GM12878 (cell line): Measurements from ENCODE around the gene MAB21L4. TPM values are rescaled to one million over a fixed set of nuclear protein-coding genes. Genes with fewer than 3 reads are reported as not detected.

Experiments used
- ATAC-seq: fragments of 200-7000 bp; cut with Tn5 transposase; 3 replicates; pipeline ENCODE4 v1.9.1; 2020; ENCODE audit warnings: mild to moderate bottlenecking, moderate library complexity
- BruUV-seq: library from RNA; stranded (reverse); fragments of 400-500 nt; replicated peaks from 2 replicates; lab custom pipeline; 2021; lab: Mats Ljungman, UMichigan
- CTCF ChIA-PET: fragments of 300-600 bp; sonication (Branson Sonifier 250); formaldehyde crosslinking; extraction: SDS; loops from one replicate; lab custom pipeline; 2021; ENCODE audit warnings: inconsistent platforms; lab: Yijun Ruan, JAX
- POLR2A ChIA-PET: fragments of 350-600 bp; formaldehyde crosslinking; extraction: SDS; loops from one replicate; lab custom pipeline; 2021; ENCODE audit warnings: inconsistent platforms; lab: Charles Lee
- RAD21 ChIA-PET: fragments of 300-600 bp; sonication (Branson Sonifier 250); formaldehyde crosslinking; loops from one replicate; lab custom pipeline; 2023; ENCODE audit warnings: antibody characterized with exemption; ENCODE audit not compliant: unreplicated experiment; lab: Charles Lee
- SMC1A ChIA-PET: fragments of 300-600 bp; sonication (Branson Sonifier 250); formaldehyde crosslinking; loops from one replicate; lab custom pipeline; 2023; ENCODE audit not compliant: unreplicated experiment, uncharacterized antibody; lab: Charles Lee
- DNase-seq: peaks from one replicate; pipeline ENCODE4 v3.0.0-alpha.2; 2011; ENCODE audit warnings: low read depth, low spot score
- FAIRE-seq: peaks from 3 replicates; lab custom pipeline; 2011; peaks lifted over from hg19 to GRCh38; lab: Jason Lieb, UNC
- H2AFZ ChIP-seq: 2 replicates; pipeline ENCODE4 v1.6.0; 2011; ENCODE audit warnings: low read depth, low read length, control low read depth; ENCODE audit not compliant: control insufficient read depth
- H3K27ac ChIP-seq: 2 replicates; pipeline ENCODE4 v1.5.1; 2011; ENCODE audit warnings: control low read depth; ENCODE audit not compliant: control insufficient read depth, insufficient read depth
- H3K27me3 ChIP-seq, 2 experiments: replicated peaks in 1 of 2; 2 replicates each; pipeline versions ENCODE4 v1.6.0 to v1.6.1; 2011; ENCODE audit warnings: low read length in 1 of 2; ENCODE audit not compliant: control insufficient read depth in 2 of 2, insufficient read depth in 2 of 2
- H3K36me3 ChIP-seq, 2 experiments: 2 replicates each; pipeline ENCODE4 v1.5.1; 2011; ENCODE audit warnings: low read length in 1 of 2; ENCODE audit not compliant: control insufficient read depth in 2 of 2, insufficient read depth in 2 of 2
- H3K4me1 ChIP-seq: 2 replicates; pipeline ENCODE4 v1.6.1; 2011; ENCODE audit warnings: mild to moderate bottlenecking, low read length, moderate library complexity, mixed read lengths; ENCODE audit not compliant: control insufficient read depth, insufficient read depth
- H3K4me2 ChIP-seq: 2 replicates; pipeline ENCODE4 v1.6.0; 2011; ENCODE audit warnings: control low read depth; ENCODE audit not compliant: control insufficient read depth, insufficient read depth
- H3K4me3 ChIP-seq: fragments of 200-600 bp; sonication (generic); 2 replicates; pipeline ENCODE4 v1.5.1; 2016
- H3K79me2 ChIP-seq: 2 replicates; pipeline ENCODE4 v1.6.0; 2011; ENCODE audit warnings: low read length; ENCODE audit not compliant: control insufficient read depth, insufficient read depth
- H3K9ac ChIP-seq: 2 replicates; pipeline ENCODE4 v1.8.0; 2011; ENCODE audit warnings: low read length, control low read depth, mixed read lengths; ENCODE audit not compliant: control insufficient read depth, insufficient read depth
- H3K9me3 ChIP-seq: replicated peaks from 3 replicates; pipeline ENCODE4 v1.5.1; 2011; ENCODE audit warnings: mild to moderate bottlenecking, low read length; ENCODE audit not compliant: control insufficient read depth, insufficient read depth
- H4K20me1 ChIP-seq: 2 replicates; pipeline ENCODE4 v1.6.0; 2011; ENCODE audit not compliant: control insufficient read depth, insufficient read depth
- ATF7 ChIP-seq: fragments of 450-650 bp; IDR thresholded peaks from 2 replicates; pipeline ENCODE4 v1.6.1; 2016; ENCODE audit warnings: low read depth, mild to moderate bottlenecking
- CBFB ChIP-seq: IDR thresholded peaks from 2 replicates; pipeline ENCODE4 v1.6.1; 2016; ENCODE audit warnings: antibody characterized with exemption, low read depth
- CEBPB ChIP-seq, 2 experiments: fragments of 150-350 bp in 1 of 2; IDR thresholded peaks; 2 replicates each; pipeline ENCODE4 v1.6.1; 2012 to 2014; ENCODE audit warnings: low read depth in 2 of 2, low read length in 2 of 2, borderline replicate concordance in 1 of 2, inconsistent platforms in 1 of 2
- DPF2 ChIP-seq: fragments of 450-650 bp; IDR thresholded peaks from 2 replicates; pipeline ENCODE4 v1.6.1; 2017; ENCODE audit warnings: mild to moderate bottlenecking
- IKZF1 ChIP-seq: fragments of 450-650 bp; conservative IDR thresholded peaks from 2 replicates; pipeline ENCODE4 v1.6.1; 2017; ENCODE audit warnings: antibody characterized with exemption, mild to moderate bottlenecking
- IRF4 ChIP-seq: IDR thresholded peaks from 2 replicates; pipeline ENCODE4 v1.6.1; 2011; ENCODE audit warnings: low read depth, low read length
- MEF2A ChIP-seq: IDR thresholded peaks from 2 replicates; pipeline ENCODE4 v1.6.1; 2011; ENCODE audit warnings: low read depth, mild to moderate bottlenecking, low read length, moderate library complexity; ENCODE audit not compliant: insufficient read depth
- MTA3 ChIP-seq: IDR thresholded peaks from 2 replicates; pipeline ENCODE4 v1.6.1; 2012; ENCODE audit warnings: low read length, inconsistent platforms, borderline replicate concordance
- MXI1 ChIP-seq: fragments of 150-350 bp; IDR thresholded peaks from 2 replicates; pipeline ENCODE4 v1.6.1; 2011; ENCODE audit warnings: low read depth, mild to moderate bottlenecking, inconsistent platforms, low read length, improper control_type of control experiment
- NR2C1 ChIP-seq: fragments of 450-650 bp; IDR thresholded peaks from 2 replicates; pipeline ENCODE4 v1.6.1; 2017; ENCODE audit warnings: antibody characterized with exemption, mild to moderate bottlenecking, moderate library complexity
- RELA ChIP-seq: fragments of 450-650 bp; IDR thresholded peaks from 2 replicates; pipeline ENCODE4 v1.8.0; 2014; ENCODE audit warnings: borderline replicate concordance; ENCODE audit not compliant: partially characterized antibody
- SUPT20H ChIP-seq: IDR thresholded peaks from 2 replicates; pipeline ENCODE4 v1.6.1; 2011; ENCODE audit warnings: low read depth, mild to moderate bottlenecking, low read length, moderate library complexity, borderline replicate concordance; ENCODE audit not compliant: control insufficient read depth
- TARDBP ChIP-seq: IDR thresholded peaks from 2 replicates; pipeline ENCODE4 v1.6.1; 2016; ENCODE audit warnings: borderline replicate concordance
- TCF12 ChIP-seq: IDR thresholded peaks from 2 replicates; pipeline ENCODE4 v1.6.1; 2011; ENCODE audit warnings: low read depth, mild to moderate bottlenecking, low read length
- ZBTB33 ChIP-seq: fragments of 450-650 bp; IDR thresholded peaks from 2 replicates; pipeline ENCODE4 v1.6.1; 2017; ENCODE audit warnings: mild to moderate bottlenecking
- ZNF217 ChIP-seq: fragments of 450-650 bp; IDR thresholded peaks from 2 replicates; pipeline ENCODE4 v1.6.1; 2017; ENCODE audit warnings: antibody characterized with exemption, mild to moderate bottlenecking
- WGBS: methylation state at CpG from one replicate; pipeline ENCODE4 v1.1.6; 2016; ENCODE audit warnings: low lambda C conversion rate; ENCODE audit not compliant: insufficient replicate concordance, insufficient coverage; ENCODE audit errors: missing lambda C conversion rate; 5-methylcytosine and 5-hydroxymethylcytosine counted together
- in situ Hi-C: fragments of 300-500 bp; cut with MboI; formaldehyde crosslinking; loops from 9 replicates; pipeline ENCODE4 v1.14.3; 2018; ENCODE audit warnings: mixed read lengths
- intact Hi-C: fragments of 100-400 bp; cut with micrococcal nuclease; formaldehyde crosslinking; loops from one replicate; pipeline ENCODE4 v1.14.2; 2022; ENCODE audit not compliant: unreplicated experiment
- polyA plus RNA-seq, 11 experiments: library from polyadenylated mRNA; depleted of rRNA in 4 of 11; unstranded in 6 of 11; stranded (reverse) in 5 of 11; fragments of >200 nt; fragmentation: Nextera tagmentation in 4 of 11; fragmentation: Illumina TruSeq in 1 of 11; extraction: Ambion mirVana in 4 of 11; extraction: Trizol in 1 of 11; gene quantifications; 1 replicate in 1 of 11; 2 replicates in 10 of 11; pipeline versions ENCODE4 v1.2.1 to v1.2.3, GENCODE V29; 2011 to 2016; ENCODE audit warnings: inconsistent platforms in 2 of 11, missing spikeins in 2 of 11, low read depth in 1 of 11
- total RNA-seq, 4 experiments: library from RNA; depleted of rRNA in 3 of 4; stranded (reverse); fragments of >200 nt in 3 of 4; fragmentation: Illumina TruSeq in 1 of 4; extraction: Trizol in 1 of 4; gene quantifications; 2 replicates each; pipeline versions ENCODE4 v1.2.1 to v1.2.3, GENCODE V29; 2013 to 2021

Gene MAB21L4
- total and polyA plus RNA-seq, 10 of the 15 experiments (the other 5 are each of a cell fraction or from before 2014, with no cell fraction given), result 0.03 TPM; not detected in 9

- Histone ChIP-seq H3K4me1 (no peaks in the 10 kb centered on the region), H3K9ac (no peak overlapping the region), H3K4me2 (no peak overlapping the region), H2AFZ (no peak overlapping the region), H3K27ac (no peak overlapping the region), H3K36me3 (no peaks in the 10 kb centered on the region), H3K4me3 (no peak overlapping the region), H3K9me3 (no peaks in the 10 kb centered on the region), H3K27me3 (no peaks in the 10 kb centered on the region; a peak in 1 of 4 replicates), H4K20me1 (no peaks in the 10 kb centered on the region), H3K79me2 (no peaks in the 10 kb centered on the region)
- ChIA-PET SMC1A (no interaction called here), CTCF (no interaction called here), RAD21 (no interaction called here), POLR2A (no interaction called here)
- no peak for ATAC-seq
- no peak for TF ChIP-seq ZNF217
- TF ChIP-seq NR2C1, result no peak
- TF ChIP-seq SUPT20H, result no peak
- no peak for TF ChIP-seq TCF12
- TF ChIP-seq IKZF1, result no peak
- no peak for TF ChIP-seq MEF2A
- TF ChIP-seq DPF2, result no peak
- no peak for TF ChIP-seq MTA3
- TF ChIP-seq IRF4, result no peak
- no peak for TF ChIP-seq CBFB
- no peak for TF ChIP-seq MXI1
- no peak for TF ChIP-seq TARDBP
- no peak for TF ChIP-seq RELA
- TF ChIP-seq CEBPB (IDR thresholded peaks at IDR 0.05; ENCODE audit: borderline replicate concordance in 1 of 2, low read depth in 2 of 2, low read length in 2 of 2), result no peak
- no peak for TF ChIP-seq ZBTB33
- TF ChIP-seq ATF7, result no peak
- no TSS peak for BruUV-seq
- WGBS, result 17% methylated on average over 2 of the region's 2 CpGs
- DNase-seq, result no peak
- no peak for FAIRE-seq
- intact Hi-C loops (no loop called here), in situ Hi-C loops (no loop called here)
Observed at GRCh38 chr2:240884221-240884620, 11.7 kb downstream of the MAB21L4 start.
